Measurements from ENCODE around the gene CEP162.
"Not testable (repeated sequence)": the region's sequence is repeated elsewhere in the genome, so short reads cannot be mapped to it uniquely, and the experiment has no call there.

Gene CEP162

DNA sequence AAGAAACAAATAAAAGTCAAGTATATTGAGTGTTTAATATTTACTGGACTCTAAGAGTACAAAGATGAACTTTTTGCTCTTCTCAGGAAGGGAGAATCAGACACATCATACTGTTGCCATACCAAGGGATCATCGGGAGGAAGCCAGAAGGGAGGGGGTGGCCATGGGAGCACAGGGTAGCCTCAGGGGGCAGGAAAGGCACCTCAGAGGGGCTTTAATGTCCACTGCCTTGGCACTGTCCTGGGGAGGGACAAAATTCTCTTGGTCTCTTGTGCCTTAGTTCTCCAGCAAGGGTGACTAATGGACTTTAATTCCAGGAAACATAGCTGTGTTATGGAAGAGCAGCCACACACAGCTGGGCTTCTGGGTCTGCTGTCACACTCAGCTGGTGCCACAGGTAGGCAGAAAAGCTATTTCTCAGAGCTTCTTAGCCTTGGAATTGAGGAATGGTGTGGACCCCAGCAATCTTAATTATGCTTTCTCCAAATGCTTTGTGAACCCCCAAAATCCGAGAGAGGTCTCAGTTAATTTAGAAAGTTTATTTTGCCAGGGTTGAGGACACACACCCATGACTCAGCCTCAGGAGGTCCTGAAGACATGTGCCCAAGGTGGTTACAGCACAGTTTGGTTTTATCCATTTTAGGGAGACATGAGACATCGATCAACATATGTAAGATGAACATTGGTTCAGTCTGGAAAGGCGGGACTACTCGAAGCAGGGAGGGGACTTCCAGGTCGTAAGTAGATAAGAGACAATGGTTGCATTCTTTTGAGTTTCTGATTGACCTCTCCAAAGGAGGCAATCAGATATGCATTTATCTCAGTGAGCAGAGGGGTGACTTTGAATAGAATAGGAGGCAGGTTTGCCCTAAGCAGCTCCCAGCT lies 140.7 kb downstream of the CEP162 start:
- DNase-seq (ENCODE audit: low read depth in 2 of 2) = no peak

DNA sequence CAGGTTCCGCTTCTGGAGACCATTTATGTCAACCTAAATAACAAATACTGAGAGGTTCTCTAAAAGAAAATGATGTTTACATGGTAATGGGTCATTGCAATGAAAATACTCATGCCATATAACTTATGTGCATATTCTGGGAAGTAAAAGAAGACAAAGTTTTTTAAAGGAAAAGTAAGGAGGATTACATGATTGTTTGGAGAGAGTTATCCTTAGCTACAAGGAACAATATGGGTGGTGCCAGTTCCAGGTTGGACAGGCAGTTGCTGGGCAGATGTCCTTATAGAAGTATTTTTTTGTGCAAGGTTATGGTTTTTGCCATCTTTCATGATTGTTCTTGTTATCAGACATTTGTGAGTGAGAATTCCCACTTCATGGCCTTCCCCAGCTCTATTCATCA lies 141.4 kb downstream of the CEP162 start:
- no peak for DNase-seq (ENCODE audit: low read depth in 2 of 2)

DNA sequence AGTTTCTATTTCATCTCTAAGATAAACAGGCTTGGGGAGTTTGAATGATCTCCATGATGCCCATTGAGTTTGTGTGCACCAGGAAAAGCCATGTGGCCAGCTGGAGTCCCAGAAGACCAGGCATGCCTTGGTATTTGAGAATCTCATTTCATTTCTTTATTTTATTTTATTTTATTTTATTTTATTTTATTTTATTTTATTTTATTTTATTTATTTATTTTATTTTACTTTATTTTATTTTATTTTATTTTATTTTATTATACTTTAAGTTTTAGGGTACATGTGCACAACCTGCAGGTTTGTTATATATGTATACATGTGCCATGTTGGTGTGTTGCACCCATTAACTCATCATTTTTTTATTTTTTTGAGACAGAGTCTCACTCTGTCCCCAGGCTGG lies 142.7 kb downstream of the CEP162 start:
- not testable (repeated sequence) for DNase-seq (ENCODE audit: low read depth in 2 of 2)

DNA sequence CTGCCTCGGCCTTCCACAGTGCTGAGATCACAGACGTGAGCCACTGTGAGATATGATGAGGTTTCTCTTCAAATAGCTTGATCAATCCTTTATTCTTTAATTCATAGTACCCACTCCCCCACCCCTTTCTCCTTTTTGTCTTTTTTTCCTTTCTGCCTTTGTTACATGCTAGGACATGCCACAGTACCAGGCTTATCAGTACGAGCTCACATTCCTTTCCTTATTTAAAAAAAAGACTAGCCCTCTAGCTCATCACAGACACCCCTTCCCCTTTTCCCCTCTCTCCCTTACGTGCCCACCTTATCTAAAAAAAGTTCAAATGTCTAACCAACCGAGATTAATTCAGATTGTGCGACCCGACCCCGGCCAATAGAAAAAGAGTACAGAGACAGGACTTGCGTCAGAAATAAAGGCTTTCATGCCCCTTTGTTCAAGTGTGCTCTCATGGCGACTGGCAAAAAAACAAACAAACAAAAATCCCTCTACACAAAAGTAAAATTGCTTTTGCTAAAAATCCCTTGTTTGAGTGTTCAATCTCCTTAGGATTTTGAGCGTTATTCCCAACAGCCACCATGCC lies 144.7 kb downstream of the CEP162 start:
- DNase-seq (ENCODE audit: low read depth in 2 of 2) = no peak

DNA sequence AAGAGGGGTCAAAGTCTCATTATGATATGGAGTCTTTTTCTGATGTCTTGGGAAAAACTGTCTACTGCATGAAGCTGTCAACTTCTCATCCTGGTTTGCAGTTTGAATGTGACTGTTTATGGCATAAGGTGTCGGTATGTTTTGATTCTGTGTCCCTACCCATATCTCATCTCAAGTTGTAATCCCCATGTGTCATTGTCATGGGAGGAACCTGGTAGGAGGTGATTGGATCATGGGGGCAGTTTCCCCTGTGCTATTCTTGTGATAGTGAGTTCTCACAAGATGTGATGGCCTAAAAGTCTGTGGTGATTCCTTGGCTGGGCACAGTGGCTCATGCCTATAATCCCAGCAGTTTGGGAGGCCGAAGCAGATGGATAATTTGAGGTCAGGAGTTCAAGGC lies 146.2 kb downstream of the CEP162 start:
- DNase-seq (ENCODE audit: low read depth in 2 of 2) = no peak

DNA sequence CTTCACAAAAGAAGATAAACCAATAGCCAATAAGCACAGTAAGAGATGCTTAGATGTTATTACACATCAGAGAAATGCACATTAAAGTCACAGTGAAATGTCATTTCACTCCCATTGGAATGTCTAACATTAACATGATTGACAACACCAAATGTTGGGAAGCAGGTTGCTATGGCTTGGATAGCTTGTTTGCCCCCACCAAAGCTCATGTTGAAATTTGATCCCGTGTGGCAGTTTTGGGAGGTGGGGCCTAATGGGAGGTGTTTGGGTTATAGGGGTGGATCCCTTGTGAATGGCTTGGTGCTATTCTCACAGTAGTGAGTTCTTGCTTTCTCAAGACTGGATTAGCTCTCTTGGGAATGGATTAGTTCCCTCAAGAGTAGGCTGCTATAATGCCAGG lies 149.1 kb downstream of the CEP162 start:
- DNase-seq (ENCODE audit: low read depth in 2 of 2) = no peak

DNA sequence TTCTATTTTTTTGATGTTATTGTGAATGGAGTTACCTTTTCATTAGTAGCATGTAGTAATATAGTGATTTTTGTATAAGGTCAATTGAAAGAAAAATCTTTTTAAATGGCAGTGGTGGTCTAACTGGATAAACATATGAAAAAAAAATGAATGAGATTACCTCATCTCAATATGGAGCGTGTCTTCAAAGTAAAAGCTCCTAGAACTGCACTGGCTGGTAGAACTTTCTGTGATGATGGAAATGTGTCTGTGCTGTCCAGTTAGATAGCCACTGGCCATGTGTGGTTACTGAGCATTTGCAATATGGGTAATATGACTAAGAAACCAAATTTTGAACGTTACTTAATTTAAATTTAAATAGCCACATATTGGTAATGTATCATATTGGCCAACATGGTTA lies 149.8 kb downstream of the CEP162 start:
- no peak for DNase-seq (ENCODE audit: low read depth in 2 of 2)

DNA sequence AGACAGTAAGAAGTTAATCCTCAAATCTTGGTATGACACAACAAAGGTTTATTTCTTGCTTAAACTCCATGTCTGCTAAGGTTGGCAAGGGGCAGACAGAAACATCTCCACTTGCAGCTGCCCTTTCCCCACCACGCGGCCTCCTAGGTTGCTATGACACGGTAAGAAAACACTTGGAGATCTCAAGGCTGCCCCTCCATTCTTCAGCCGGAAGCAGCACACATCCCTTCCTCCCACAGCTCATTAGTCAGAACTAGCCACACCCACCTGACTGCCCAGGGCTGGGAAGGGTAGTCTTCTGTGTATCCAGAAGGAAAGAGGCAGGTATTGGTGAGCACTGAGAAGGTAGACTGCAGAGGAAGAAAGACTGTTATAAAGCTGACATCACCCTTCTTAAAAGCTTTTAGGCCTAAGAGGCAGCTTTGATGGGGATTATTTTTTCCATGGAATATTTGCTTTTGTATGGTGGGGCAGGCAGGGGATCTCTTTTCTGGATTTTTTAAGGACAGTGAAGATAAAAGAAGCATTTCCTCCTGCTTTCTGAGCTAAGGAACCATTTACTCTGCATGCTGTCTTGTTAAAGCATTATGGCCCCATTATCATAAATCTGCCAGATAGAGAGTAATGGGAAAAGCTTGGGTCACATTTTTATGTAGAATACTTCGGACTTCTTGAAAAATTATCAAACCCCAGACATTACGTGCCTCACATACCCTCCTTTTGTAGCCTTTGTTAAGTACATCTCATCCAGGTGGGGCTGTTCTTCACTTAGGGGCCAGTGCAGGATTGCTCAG lies 152.3 kb downstream of the CEP162 start:
- DNase-seq (ENCODE audit: low read depth in 2 of 2) = no peak

Data from stimulated activated CD8-positive, alpha-beta memory T cell treated with anti-CD3 and anti-CD28 coated beads, Interleukin-15, amount 100 ng/mL, for 4 hours (primary cell).